Smooth muscle cell of the brain vasculature (primary cell): ENCODE results near the gene ATRIP.

ENCODE experiments used
- DNase-seq: peaks from one replicate; pipeline ENCODE4 v3.0.0-alpha.2; 2012; ENCODE audit warnings: low read depth, low spot score

Gene ATRIP

GRCh38 chr3:48409291-48410201 lies 37.0 kb upstream of the ATRIP start:
- no peak for DNase-seq

GRCh38 chr3:48410205-48411040 lies 36.1 kb upstream of the ATRIP start:
- no peak for DNase-seq

- DNase-seq: no peak
These were observed 35.4 kb upstream of the ATRIP start for GRCh38 chr3:48411041-48411588.

GRCh38 chr3:48411606-48412374 lies 34.7 kb upstream of the ATRIP start:
- no peak for DNase-seq

GRCh38 chr3:48412375-48413001 lies 34.0 kb upstream of the ATRIP start:
- no peak for DNase-seq

- no peak for DNase-seq
These were observed 33.5 kb upstream of the ATRIP start for GRCh38 chr3:48413086-48413485.

- DNase-seq: no peak
These were observed 32.9 kb upstream of the ATRIP start for GRCh38 chr3:48413611-48414010.

- no peak for DNase-seq
These were observed 31.9 kb upstream of the ATRIP start for GRCh38 chr3:48414376-48415250.

GRCh38 chr3:48415251-48415953 lies 31.1 kb upstream of the ATRIP start:
- DNase-seq: no peak

- DNase-seq: no peak
These were observed 30.4 kb upstream of the ATRIP start for GRCh38 chr3:48416091-48416505.

- DNase-seq: no peak
These were observed 30.0 kb upstream of the ATRIP start for GRCh38 chr3:48416546-48416945.

- no peak for DNase-seq
These were observed 28.9 kb upstream of the ATRIP start for GRCh38 chr3:48417529-48418108.

- DNase-seq: no peak
These were observed 28.4 kb upstream of the ATRIP start for GRCh38 chr3:48418140-48418539.

- DNase-seq: no peak
These were observed 27.9 kb upstream of the ATRIP start for GRCh38 chr3:48418651-48419050.

GRCh38 chr3:48419149-48419548 lies 27.4 kb upstream of the ATRIP start:
- no peak for DNase-seq

GRCh38 chr3:48419597-48419996 lies 26.9 kb upstream of the ATRIP start:
- no peak for DNase-seq

GRCh38 chr3:48420561-48420960 lies 26.0 kb upstream of the ATRIP start:
- DNase-seq: no peak

GRCh38 chr3:48422272-48422671 lies 24.3 kb upstream of the ATRIP start:
- no peak for DNase-seq

- no peak for DNase-seq
These were observed 23.9 kb upstream of the ATRIP start for GRCh38 chr3:48422681-48423080.
